HEK293 (cell line): ENCODE measurements around the gene FOXP1.

ENCODE experiments used
- CTCF ChIA-PET: fragments of 350-600 bp; formaldehyde crosslinking; extraction: SDS; loops from one replicate; lab custom pipeline; 2021; ENCODE audit warnings: antibody characterized with exemption; lab: Yijun Ruan, JAX
- POLR2A ChIA-PET: fragments of 300-600 bp; formaldehyde crosslinking; extraction: SDS; loops from one replicate; lab custom pipeline; 2020; ENCODE audit warnings: antibody characterized with exemption, inconsistent platforms; lab: Yijun Ruan, JAX
- H3K27ac ChIP-seq: fragments of 200-500 bp; sonication (Bioruptor generic); 2 replicates; pipeline ENCODE4 v1.5.1; 2014; ENCODE audit warnings: low read depth, low read length, control low read depth, inconsistent platforms; ENCODE audit errors: extremely low read depth
- H3K36me3 ChIP-seq, 2 experiments: fragments of 200-500 bp in 1 of 2; sonication (Bioruptor generic) in 1 of 2; 1 replicate in 1 of 2; 2 replicates in 1 of 2; pipeline ENCODE4 v1.5.1; 2014 to 2017; ENCODE audit warnings: inconsistent platforms in 2 of 2, low read length in 2 of 2; ENCODE audit not compliant: control insufficient read depth in 2 of 2, insufficient read depth in 1 of 2
- H3K4me1 ChIP-seq: fragments of 200-500 bp; sonication (Bioruptor generic); 2 replicates; pipeline ENCODE4 v1.5.1; 2014; ENCODE audit warnings: mild to moderate bottlenecking, low read length, inconsistent platforms; ENCODE audit not compliant: control insufficient read depth, insufficient read depth
- H3K4me3 ChIP-seq: 2 replicates; pipeline ENCODE4 v1.5.1; 2011; ENCODE audit warnings: low read depth, mild to moderate bottlenecking, control low read depth, low read length, moderate library complexity
- H3K9me3 ChIP-seq: fragments of 200-500 bp; sonication (Bioruptor generic); 2 replicates; pipeline ENCODE4 v1.5.1; 2014; ENCODE audit warnings: low read depth, low read length, inconsistent platforms; ENCODE audit not compliant: control insufficient read depth, insufficient read depth
- MZF1 ChIP-seq: fragments of 450-650 bp; formaldehyde crosslinking; IDR thresholded peaks from 2 replicates; pipeline ENCODE4 v1.5.1; 2017; ENCODE audit warnings: missing biosample characterization, missing genetic modification characterization, borderline replicate concordance
- OVOL3 ChIP-seq: fragments of 450-650 bp; formaldehyde crosslinking; IDR thresholded peaks from 2 replicates; pipeline ENCODE4 v1.5.1; 2016; ENCODE audit warnings: missing biosample characterization, missing genetic modification characterization
- SP3 ChIP-seq: fragments of 450-650 bp; formaldehyde crosslinking; IDR thresholded peaks from 2 replicates; pipeline ENCODE4 v1.5.1; 2016; ENCODE audit warnings: missing biosample characterization, missing genetic modification characterization
- TCF7L2 ChIP-seq: IDR thresholded peaks from 2 replicates; pipeline ENCODE4 v1.6.1; 2011; ENCODE audit warnings: low read depth, mild to moderate bottlenecking, inconsistent platforms, low read length, moderate library complexity, borderline replicate concordance
- ZBTB1 ChIP-seq: fragments of 450-650 bp; formaldehyde crosslinking; IDR thresholded peaks from 2 replicates; pipeline ENCODE4 v1.5.1; 2016; ENCODE audit warnings: missing biosample characterization, missing genetic modification characterization
- ZBTB10 ChIP-seq: fragments of 450-650 bp; formaldehyde crosslinking; IDR thresholded peaks from 2 replicates; pipeline ENCODE4 v1.5.1; 2016; ENCODE audit warnings: missing biosample characterization, missing genetic modification characterization
- ZBTB48 ChIP-seq: fragments of 450-650 bp; formaldehyde crosslinking; IDR thresholded peaks from 2 replicates; pipeline ENCODE4 v1.5.1; 2016; ENCODE audit warnings: missing biosample characterization, missing genetic modification characterization
- ZFHX2 ChIP-seq: fragments of 450-650 bp; formaldehyde crosslinking; conservative IDR thresholded peaks from 2 replicates; pipeline ENCODE4 v1.5.1; 2016; ENCODE audit warnings: missing biosample characterization, missing genetic modification characterization
- ZNF16 ChIP-seq: fragments of 450-650 bp; formaldehyde crosslinking; IDR thresholded peaks from 2 replicates; pipeline ENCODE4 v1.5.1; 2016; ENCODE audit warnings: low read depth, missing biosample characterization, missing genetic modification characterization
- ZNF19 ChIP-seq: fragments of 450-650 bp; formaldehyde crosslinking; IDR thresholded peaks from 2 replicates; pipeline ENCODE4; 2016; ENCODE audit warnings: missing biosample characterization, missing genetic modification characterization, low read depth
- ZNF211 ChIP-seq: fragments of 450-650 bp; formaldehyde crosslinking; IDR thresholded peaks from 2 replicates; pipeline ENCODE4 v1.5.1; 2016; ENCODE audit warnings: low read depth, missing biosample characterization, missing genetic modification characterization
- ZNF221 ChIP-seq: fragments of 450-650 bp; formaldehyde crosslinking; IDR thresholded peaks from 2 replicates; pipeline ENCODE4 v1.5.1; 2017; ENCODE audit warnings: missing biosample characterization, missing genetic modification characterization, borderline replicate concordance
- ZNF26 ChIP-seq: fragments of 450-650 bp; formaldehyde crosslinking; IDR thresholded peaks from 2 replicates; pipeline ENCODE4 v1.5.1; 2016; ENCODE audit warnings: missing biosample characterization, missing genetic modification characterization
- ZNF366 ChIP-seq: fragments of 450-650 bp; formaldehyde crosslinking; conservative IDR thresholded peaks from 2 replicates; pipeline ENCODE4 v1.5.1; 2016; ENCODE audit warnings: missing biosample characterization, missing genetic modification characterization
- ZNF391 ChIP-seq: fragments of 450-650 bp; formaldehyde crosslinking; IDR thresholded peaks from 2 replicates; pipeline ENCODE4 v1.5.1; 2016; ENCODE audit warnings: low read depth, missing biosample characterization, missing genetic modification characterization, borderline replicate concordance
- ZNF423 ChIP-seq: fragments of 450-650 bp; formaldehyde crosslinking; IDR thresholded peaks from 2 replicates; pipeline ENCODE4 v1.5.1; 2016; ENCODE audit warnings: missing biosample characterization, missing genetic modification characterization
- ZNF555 ChIP-seq: fragments of 450-650 bp; formaldehyde crosslinking; conservative IDR thresholded peaks from 2 replicates; pipeline ENCODE4 v1.5.1; 2017; ENCODE audit warnings: missing biosample characterization, mild to moderate bottlenecking, missing genetic modification characterization, inconsistent platforms
- ZNF571 ChIP-seq: fragments of 450-650 bp; formaldehyde crosslinking; IDR thresholded peaks from 2 replicates; pipeline ENCODE4 v1.5.0; 2017; ENCODE audit warnings: missing biosample characterization, missing genetic modification characterization
- ZNF654 ChIP-seq: fragments of 450-650 bp; formaldehyde crosslinking; IDR thresholded peaks from 2 replicates; pipeline ENCODE4 v1.5.1; 2016; ENCODE audit warnings: low read depth, missing biosample characterization, missing genetic modification characterization
- ZNF837 ChIP-seq: fragments of 450-650 bp; formaldehyde crosslinking; IDR thresholded peaks from 2 replicates; pipeline ENCODE4 v1.5.1; 2016; ENCODE audit warnings: missing biosample characterization, missing genetic modification characterization
- ZSCAN18 ChIP-seq: fragments of 450-650 bp; formaldehyde crosslinking; IDR thresholded peaks from 2 replicates; pipeline ENCODE4 v1.5.1; 2016; ENCODE audit warnings: missing biosample characterization, missing genetic modification characterization
- TF ChIP-seq, protein P1 (sequence below): fragments of 450-650 bp; formaldehyde crosslinking; IDR thresholded peaks from 2 replicates; pipeline ENCODE4 v1.5.1; 2016; ENCODE audit warnings: missing biosample characterization, missing genetic modification characterization, borderline replicate concordance

Gene FOXP1

GRCh38 chr3:71077070-71077469 lies 506.5 kb downstream of the FOXP1 start:
- ChIA-PET POLR2A (no interaction called here), CTCF (no interaction called here)
- H3K4me1 ChIP-seq: no peaks in the 10 kb centered on the region
- H3K9me3 ChIP-seq: no peaks in the 10 kb centered on the region
- no peaks in the 10 kb centered on the region for H3K36me3 ChIP-seq
- no peak overlapping the region for H3K4me3 ChIP-seq
- no peak for TF ChIP-seq ZNF391 (tag by site-specific recombination)
- TF ChIP-seq, protein P1, sequence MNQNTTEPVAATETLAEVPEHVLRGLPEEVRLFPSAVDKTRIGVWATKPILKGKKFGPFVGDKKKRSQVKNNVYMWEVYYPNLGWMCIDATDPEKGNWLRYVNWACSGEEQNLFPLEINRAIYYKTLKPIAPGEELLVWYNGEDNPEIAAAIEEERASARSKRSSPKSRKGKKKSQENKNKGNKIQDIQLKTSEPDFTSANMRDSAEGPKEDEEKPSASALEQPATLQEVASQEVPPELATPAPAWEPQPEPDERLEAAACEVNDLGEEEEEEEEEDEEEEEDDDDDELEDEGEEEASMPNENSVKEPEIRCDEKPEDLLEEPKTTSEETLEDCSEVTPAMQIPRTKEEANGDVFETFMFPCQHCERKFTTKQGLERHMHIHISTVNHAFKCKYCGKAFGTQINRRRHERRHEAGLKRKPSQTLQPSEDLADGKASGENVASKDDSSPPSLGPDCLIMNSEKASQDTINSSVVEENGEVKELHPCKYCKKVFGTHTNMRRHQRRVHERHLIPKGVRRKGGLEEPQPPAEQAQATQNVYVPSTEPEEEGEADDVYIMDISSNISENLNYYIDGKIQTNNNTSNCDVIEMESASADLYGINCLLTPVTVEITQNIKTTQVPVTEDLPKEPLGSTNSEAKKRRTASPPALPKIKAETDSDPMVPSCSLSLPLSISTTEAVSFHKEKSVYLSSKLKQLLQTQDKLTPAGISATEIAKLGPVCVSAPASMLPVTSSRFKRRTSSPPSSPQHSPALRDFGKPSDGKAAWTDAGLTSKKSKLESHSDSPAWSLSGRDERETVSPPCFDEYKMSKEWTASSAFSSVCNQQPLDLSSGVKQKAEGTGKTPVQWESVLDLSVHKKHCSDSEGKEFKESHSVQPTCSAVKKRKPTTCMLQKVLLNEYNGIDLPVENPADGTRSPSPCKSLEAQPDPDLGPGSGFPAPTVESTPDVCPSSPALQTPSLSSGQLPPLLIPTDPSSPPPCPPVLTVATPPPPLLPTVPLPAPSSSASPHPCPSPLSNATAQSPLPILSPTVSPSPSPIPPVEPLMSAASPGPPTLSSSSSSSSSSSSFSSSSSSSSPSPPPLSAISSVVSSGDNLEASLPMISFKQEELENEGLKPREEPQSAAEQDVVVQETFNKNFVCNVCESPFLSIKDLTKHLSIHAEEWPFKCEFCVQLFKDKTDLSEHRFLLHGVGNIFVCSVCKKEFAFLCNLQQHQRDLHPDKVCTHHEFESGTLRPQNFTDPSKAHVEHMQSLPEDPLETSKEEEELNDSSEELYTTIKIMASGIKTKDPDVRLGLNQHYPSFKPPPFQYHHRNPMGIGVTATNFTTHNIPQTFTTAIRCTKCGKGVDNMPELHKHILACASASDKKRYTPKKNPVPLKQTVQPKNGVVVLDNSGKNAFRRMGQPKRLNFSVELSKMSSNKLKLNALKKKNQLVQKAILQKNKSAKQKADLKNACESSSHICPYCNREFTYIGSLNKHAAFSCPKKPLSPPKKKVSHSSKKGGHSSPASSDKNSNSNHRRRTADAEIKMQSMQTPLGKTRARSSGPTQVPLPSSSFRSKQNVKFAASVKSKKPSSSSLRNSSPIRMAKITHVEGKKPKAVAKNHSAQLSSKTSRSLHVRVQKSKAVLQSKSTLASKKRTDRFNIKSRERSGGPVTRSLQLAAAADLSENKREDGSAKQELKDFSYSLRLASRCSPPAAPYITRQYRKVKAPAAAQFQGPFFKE (tag by site-specific recombination): no peak
- TF ChIP-seq ZNF211 (tag by site-specific recombination): no peak
- TF ChIP-seq ZBTB10: no peak
- no peak for TF ChIP-seq TCF7L2
- no peak for TF ChIP-seq ZNF837 (tag by site-specific recombination)
- TF ChIP-seq ZNF26 (tag by site-specific recombination): no peak
- no peak for TF ChIP-seq ZNF366 (tag by site-specific recombination)
- H3K27ac ChIP-seq: no peak overlapping the region

GRCh38 chr3:71076361-71077002 lies 507.0 kb downstream of the FOXP1 start:
- no peak overlapping the region for H3K4me3 ChIP-seq
- H3K27ac ChIP-seq: no peak overlapping the region
- CTCF ChIA-PET: interaction anchor here (0.6 to 0.7 kb wide), 2 partner anchors 18 to 59 kb away, joined by 4 read pairs; no protein-coding TSS in a partner anchor
- no peaks in the 10 kb centered on the region for H3K36me3 ChIP-seq
- POLR2A ChIA-PET: no interaction called here
- H3K9me3 ChIP-seq: no peaks in the 10 kb centered on the region
- H3K4me1 ChIP-seq: no peaks in the 10 kb centered on the region
- no peak for TF ChIP-seq ZNF221 (tag by site-specific recombination)
- TF ChIP-seq ZNF423 (tag by site-specific recombination): no peak
- TF ChIP-seq OVOL3 (tag by site-specific recombination): no peak
- no peak for TF ChIP-seq SP3 (tag by site-specific recombination)
- no peak for TF ChIP-seq ZFHX2 (tag by site-specific recombination)
- no peak for TF ChIP-seq ZSCAN18 (tag by site-specific recombination)
- TF ChIP-seq ZNF654: no peak
- TF ChIP-seq ZNF837 (tag by site-specific recombination): no peak
- TF ChIP-seq ZNF19 (tag by site-specific recombination): no peak
- no peak for TF ChIP-seq ZNF555 (tag by site-specific recombination)
- no peak for TF ChIP-seq ZBTB48
- TF ChIP-seq ZNF16: no peak
- no peak for TF ChIP-seq ZNF571
- TF ChIP-seq MZF1 (tag by site-specific recombination): no peak
- TF ChIP-seq ZBTB1 (tag by site-specific recombination): no peak
